Large intestine (tissue), 3 donors: ENCODE measurements around the gene PRCC. TPM values are rescaled to one million over a fixed set of nuclear protein-coding genes. Genes with fewer than 3 reads are reported as not detected.

Experiments
- DNase-seq, 2 donors: peaks; one replicate each; pipeline versions ENCODE4 v3.0.0 to v3.0.0-alpha.2; 2013
- H3K27ac ChIP-seq: one replicate; pipeline ENCODE4 v1.5.1; 2013; ENCODE audit warnings: low read length
- H3K27me3 ChIP-seq: 2 replicates; pipeline ENCODE4 v1.6.1; 2013; ENCODE audit warnings: low read length; ENCODE audit not compliant: control insufficient read depth, insufficient read depth
- H3K36me3 ChIP-seq: 2 replicates; pipeline ENCODE4 v1.6.1; 2013; ENCODE audit warnings: low read length; ENCODE audit not compliant: control insufficient read depth, insufficient read depth
- H3K4me1 ChIP-seq: one replicate; pipeline ENCODE4 v1.6.1; 2013; ENCODE audit warnings: low read length; ENCODE audit not compliant: control insufficient read depth, insufficient read depth
- H3K4me3 ChIP-seq: one replicate; pipeline ENCODE4 v1.5.1; 2013; ENCODE audit warnings: low read length
- H3K9me3 ChIP-seq: one replicate; pipeline ENCODE4 v1.6.1; 2013; ENCODE audit warnings: mild to moderate bottlenecking, low read depth, low read length, moderate library complexity; ENCODE audit not compliant: control insufficient read depth
- WGBS: methylation state at CpG from one replicate; pipeline ENCODE4 v1.1.5; 2013; ENCODE audit warnings: low lambda C conversion rate; ENCODE audit not compliant: insufficient coverage; 5-methylcytosine and 5-hydroxymethylcytosine counted together
- polyA plus RNA-seq: library from polyadenylated mRNA; unstranded; fragments of 120-200 nt; gene quantifications from one replicate; pipeline ENCODE4 v1.2.1, GENCODE V29; 2013

The PRCC gene
- polyA plus RNA-seq, 1 donor, result 61.3 TPM

DNA sequence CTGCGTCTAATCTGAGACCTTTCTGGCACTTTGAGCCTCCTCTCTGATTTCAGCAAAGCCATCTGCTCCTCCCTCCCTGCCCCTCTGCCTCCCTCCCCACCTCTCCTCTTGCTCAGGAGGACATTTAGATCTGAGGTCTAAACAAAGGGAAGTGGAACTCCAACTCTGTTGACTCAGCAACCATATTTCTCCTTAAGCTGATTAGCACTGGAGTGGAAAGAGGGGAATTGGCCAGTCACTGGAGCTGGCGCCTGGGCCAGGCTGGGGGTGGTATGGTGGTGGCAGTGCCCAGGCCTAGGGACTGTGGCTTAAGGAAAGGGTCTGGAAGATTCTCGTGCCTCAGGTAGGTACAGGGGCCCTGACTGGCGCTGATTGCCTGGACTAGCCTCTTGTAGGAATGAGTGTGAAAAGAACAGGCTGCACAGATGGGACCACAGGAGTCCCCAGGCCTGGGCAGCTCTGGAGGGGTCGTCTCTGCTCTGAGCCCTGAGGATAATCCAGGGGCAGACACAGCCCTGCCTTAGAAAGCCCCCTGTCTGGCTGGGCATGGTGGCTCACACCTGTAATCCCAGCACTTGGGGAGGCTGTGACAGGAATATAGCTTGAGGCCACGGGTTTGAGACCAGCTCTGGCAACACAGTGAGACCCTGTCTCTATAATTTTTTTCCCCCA is 37.4 kb downstream of the PRCC start:
- no peak overlapping the region for H3K4me3 ChIP-seq
- no CpG with 5 or more reads among the region's 6 CpGs for WGBS

GRCh38 chr1:156805766-156806511 is 38.6 kb downstream of the PRCC start:
- peaks cover 6% of the 10 kb centered on the region for H3K4me1 ChIP-seq
- no CpG with 5 or more reads among the region's 3 CpGs for WGBS
- H3K27me3 ChIP-seq, result no peaks in the 10 kb centered on the region
- H3K9me3 ChIP-seq, result no peaks in the 10 kb centered on the region
- no peak overlapping the region for H3K27ac ChIP-seq
- peak in 1 of 2 donors; percentile 27 for DNase-seq
- no peak overlapping the region for H3K4me3 ChIP-seq
- H3K36me3 ChIP-seq, result peaks cover 14% of the 10 kb centered on the region

More for the DNA sequence above, 37.4 kb downstream of the PRCC start:
- no peaks in the 10 kb centered on the region for H3K27me3 ChIP-seq
- no peaks in the 10 kb centered on the region for H3K9me3 ChIP-seq
- H3K36me3 ChIP-seq, result peaks cover 25% of the 10 kb centered on the region
- H3K4me1 ChIP-seq, result peaks cover 6% of the 10 kb centered on the region
- peak in 1 of 2 donors; percentile 30 for DNase-seq
- no peak overlapping the region for H3K27ac ChIP-seq

DNA sequence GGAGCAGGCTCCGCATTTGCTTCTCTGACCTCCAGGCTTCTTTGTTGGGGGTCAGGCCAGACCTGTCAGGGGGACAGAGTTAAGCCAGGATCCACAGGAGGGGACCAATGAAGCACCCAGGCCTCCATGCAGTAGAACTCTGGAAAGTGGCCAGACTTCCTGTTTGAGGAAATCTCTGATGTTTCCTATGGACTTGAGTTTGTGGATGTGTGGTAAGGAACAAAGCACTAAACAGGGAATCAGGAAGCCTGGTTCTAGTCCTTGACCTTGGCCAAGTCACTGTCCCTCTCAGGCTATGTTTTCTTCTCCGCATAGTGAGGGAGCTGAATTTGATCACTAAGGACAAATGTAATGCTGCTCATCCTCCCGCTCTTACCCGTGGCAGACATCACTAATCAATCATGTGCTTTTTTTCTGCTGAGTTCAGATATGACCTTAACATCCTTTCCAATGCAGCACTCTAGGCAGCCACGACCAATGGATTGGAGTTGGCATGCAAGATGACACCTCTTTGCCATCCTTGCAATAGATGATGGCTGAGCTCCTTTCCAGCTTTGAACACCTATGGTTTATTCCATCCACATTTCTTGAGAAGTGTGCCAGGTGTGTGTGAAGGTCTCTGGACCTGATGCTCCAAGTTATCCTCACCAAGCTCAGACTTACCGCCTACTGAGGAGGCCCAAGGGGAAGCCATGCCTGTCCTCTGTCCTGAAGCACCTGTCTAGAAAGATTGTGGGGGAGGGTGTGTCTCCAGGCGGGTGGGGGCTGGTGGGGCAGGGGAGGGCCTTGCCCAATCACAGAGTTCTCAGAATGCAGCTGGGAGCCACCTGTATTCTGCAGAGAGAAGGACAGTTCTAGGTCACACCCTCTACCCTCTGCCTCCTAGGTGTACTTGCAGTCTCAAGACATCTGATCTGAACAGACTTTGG is 39.4 kb downstream of the PRCC start:
- H3K27me3 ChIP-seq, result no peaks in the 10 kb centered on the region
- WGBS, result no CpG with 5 or more reads among the region's 7 CpGs
- DNase-seq, result no peak
- H3K27ac ChIP-seq, result no peak overlapping the region
- no peak overlapping the region for H3K4me3 ChIP-seq
- H3K4me1 ChIP-seq, result peaks cover 6% of the 10 kb centered on the region
- no peaks in the 10 kb centered on the region for H3K9me3 ChIP-seq
- H3K36me3 ChIP-seq, result peaks cover 6% of the 10 kb centered on the region

- Histone ChIP-seq H3K4me3 (no peak overlapping the region), H3K27ac (no peak overlapping the region), H3K27me3 (no peaks in the 10 kb centered on the region), H3K4me1 (peaks cover 4% of the 10 kb centered on the region), H3K9me3 (no peaks in the 10 kb centered on the region), H3K36me3 (no peaks in the 10 kb centered on the region)
- WGBS, result no CpG with 5 or more reads among the region's 2 CpGs
- no peak for DNase-seq
These were observed 40.3 kb downstream of the PRCC start for GRCh38 chr1:156807627-156808026.

DNA sequence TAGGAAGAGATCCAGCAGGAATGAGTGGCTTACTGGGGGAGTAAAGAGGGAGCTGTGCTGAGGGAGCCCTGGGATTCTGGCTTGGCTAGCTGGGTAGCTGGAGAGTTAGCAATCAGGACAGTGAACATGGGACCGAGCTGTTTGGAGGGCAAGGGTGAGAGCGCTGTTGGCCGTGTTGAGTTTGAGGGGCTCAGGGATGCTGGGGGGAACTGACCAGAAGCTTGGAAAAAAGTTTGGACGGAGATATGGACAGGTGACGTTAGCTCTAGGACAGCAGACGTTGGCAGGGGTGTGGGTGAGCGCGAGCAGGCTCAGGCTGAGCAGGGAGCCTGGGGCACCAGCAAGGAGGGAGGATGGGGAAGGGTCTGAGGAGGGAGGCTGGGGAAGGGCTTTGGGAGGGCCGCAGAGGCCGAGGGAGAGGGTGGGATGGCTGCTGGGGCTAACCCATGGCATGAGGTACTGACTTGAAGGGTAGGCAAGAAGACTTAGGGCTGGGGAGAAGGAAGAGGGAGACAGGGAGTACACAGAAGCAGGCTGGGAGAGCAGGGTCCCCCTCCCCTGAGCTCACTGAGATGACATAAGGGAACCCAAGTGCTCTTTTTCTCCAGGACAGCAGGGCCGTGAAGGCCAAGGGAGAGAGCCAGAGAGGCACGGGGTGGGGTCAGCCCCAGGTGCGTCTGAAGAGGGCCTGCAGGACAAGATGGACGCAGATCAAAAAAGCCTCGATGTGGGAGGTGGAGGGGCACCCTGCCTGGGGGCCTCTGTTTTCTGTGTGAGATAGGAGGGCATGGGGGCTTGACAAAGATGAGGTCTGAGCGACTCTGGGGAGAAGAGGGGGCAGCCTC is 41.1 kb downstream of the PRCC start:
- WGBS, result 76% methylated on average over 3 of the region's 16 CpGs
- Histone ChIP-seq H3K27me3 (peaks cover 4% of the 10 kb centered on the region), H3K9me3 (no peaks in the 10 kb centered on the region), H3K27ac (no peak overlapping the region), H3K4me1 (peaks cover 9% of the 10 kb centered on the region), H3K4me3 (no peak overlapping the region), H3K36me3 (no peaks in the 10 kb centered on the region)
- no peak for DNase-seq

DNA sequence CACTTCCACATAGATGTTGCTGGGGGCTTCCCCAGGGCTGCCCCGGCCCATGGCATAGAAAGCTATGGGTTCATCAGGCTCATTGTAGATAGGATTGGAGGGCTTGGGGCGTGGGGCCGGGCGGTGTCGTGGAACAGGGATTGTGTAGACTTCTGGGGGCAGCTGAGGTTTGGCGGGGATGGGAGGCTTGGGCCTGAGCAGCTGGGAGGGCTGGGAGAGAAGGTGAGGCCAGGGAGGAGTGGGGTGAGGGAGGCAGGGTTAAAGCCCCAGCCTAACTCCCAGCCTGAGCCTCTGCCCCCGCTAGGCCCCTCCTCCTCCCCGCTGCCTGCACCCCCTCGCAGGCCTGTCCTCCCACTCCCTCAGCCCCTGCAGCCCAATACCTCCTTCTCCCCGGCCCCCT is 41.9 kb downstream of the PRCC start:
- Histone ChIP-seq H3K4me3 (no peak overlapping the region), H3K9me3 (peaks cover 3% of the 10 kb centered on the region), H3K4me1 (peaks cover 14% of the 10 kb centered on the region), H3K27me3 (peaks cover 6% of the 10 kb centered on the region), H3K27ac (no peak overlapping the region), H3K36me3 (no peaks in the 10 kb centered on the region)
- WGBS, result no CpG with 5 or more reads among the region's 10 CpGs
- no peak for DNase-seq

GRCh38 chr1:156809711-156810366 is 42.5 kb downstream of the PRCC start:
- H3K4me3 ChIP-seq, result no peak overlapping the region
- peaks cover 15% of the 10 kb centered on the region for H3K4me1 ChIP-seq
- peaks cover 3% of the 10 kb centered on the region for H3K9me3 ChIP-seq
- H3K27ac ChIP-seq, result no peak overlapping the region
- WGBS, result no CpG with 5 or more reads among the region's 7 CpGs
- no peak for DNase-seq
- H3K36me3 ChIP-seq, result no peaks in the 10 kb centered on the region
- H3K27me3 ChIP-seq, result peaks cover 10% of the 10 kb centered on the region

- Histone ChIP-seq H3K36me3 (no peaks in the 10 kb centered on the region), H3K27ac (no peak overlapping the region), H3K27me3 (peaks cover 14% of the 10 kb centered on the region), H3K9me3 (peaks cover 3% of the 10 kb centered on the region), H3K4me1 (peaks cover 14% of the 10 kb centered on the region), H3K4me3 (no peak overlapping the region)
- no CpG with 5 or more reads among the region's 4 CpGs for WGBS
- DNase-seq, result no peak
These were observed 43.8 kb downstream of the PRCC start for GRCh38 chr1:156811168-156811567.

GRCh38 chr1:156812293-156812990 is 45.1 kb downstream of the PRCC start:
- WGBS, result 100% methylated on average over 5 of the region's 10 CpGs
- H3K9me3 ChIP-seq, result peaks cover 3% of the 10 kb centered on the region
- H3K36me3 ChIP-seq, result no peaks in the 10 kb centered on the region
- H3K4me1 ChIP-seq, result peaks cover 14% of the 10 kb centered on the region
- H3K4me3 ChIP-seq, result no peak overlapping the region
- no peak for DNase-seq
- peaks cover 17% of the 10 kb centered on the region for H3K27me3 ChIP-seq
- no peak overlapping the region for H3K27ac ChIP-seq
